WTC11 (cell line): ENCODE measurements around the gene SPG21.

Source experiments
- CREB1 ChIP-seq: sonication (generic); formaldehyde crosslinking; IDR thresholded peaks from 2 replicates; pipeline ENCODE4 v1.8.0; 2023; ENCODE audit warnings: mild to moderate bottlenecking, missing genetic modification reagents
- FOXJ3 ChIP-seq: sonication (generic); formaldehyde crosslinking; IDR thresholded peaks from 2 replicates; pipeline ENCODE4 v1.9.0; 2021; ENCODE audit warnings: missing genetic modification reagents, mild to moderate bottlenecking, borderline replicate concordance
- NFYB ChIP-seq: sonication (generic); formaldehyde crosslinking; conservative IDR thresholded peaks from 2 replicates; pipeline ENCODE4 v1.8.0; 2022; ENCODE audit warnings: low read depth, missing genetic modification reagents
- NR2C2 ChIP-seq: sonication (generic); formaldehyde crosslinking; IDR thresholded peaks from 2 replicates; pipeline ENCODE4 v1.8.0; 2022; ENCODE audit warnings: mild to moderate bottlenecking, missing genetic modification reagents
- SMAD4 ChIP-seq: sonication (generic); formaldehyde crosslinking; IDR thresholded peaks from 2 replicates; pipeline ENCODE4 v1.8.0; 2022; ENCODE audit warnings: mild to moderate bottlenecking, missing genetic modification reagents
- ZNF219 ChIP-seq: sonication (generic); formaldehyde crosslinking; IDR thresholded peaks from 2 replicates; pipeline ENCODE4 v1.8.0; 2023; ENCODE audit warnings: missing genetic modification reagents, mild to moderate bottlenecking, borderline replicate concordance
- ZNF423 ChIP-seq: fragments of 250-450 bp; sonication (Bioruptor Pico); IDR thresholded peaks from 2 replicates; pipeline ENCODE4 v2.1.2; 2022; ENCODE audit warnings: mild to moderate bottlenecking, moderate library complexity
- TF ChIP-seq, protein P1 (sequence below): fragments of 200-600 bp; IDR thresholded peaks from 2 replicates; pipeline ENCODE4 v1.8.0; 2022; ENCODE audit warnings: antibody characterized with exemption
- TF ChIP-seq, protein P2 (sequence below): sonication (generic); formaldehyde crosslinking; conservative IDR thresholded peaks from 2 replicates; pipeline ENCODE4 v1.8.1; 2023; ENCODE audit warnings: mild to moderate bottlenecking, low read depth, missing genetic modification reagents, moderate library complexity

DNA sequence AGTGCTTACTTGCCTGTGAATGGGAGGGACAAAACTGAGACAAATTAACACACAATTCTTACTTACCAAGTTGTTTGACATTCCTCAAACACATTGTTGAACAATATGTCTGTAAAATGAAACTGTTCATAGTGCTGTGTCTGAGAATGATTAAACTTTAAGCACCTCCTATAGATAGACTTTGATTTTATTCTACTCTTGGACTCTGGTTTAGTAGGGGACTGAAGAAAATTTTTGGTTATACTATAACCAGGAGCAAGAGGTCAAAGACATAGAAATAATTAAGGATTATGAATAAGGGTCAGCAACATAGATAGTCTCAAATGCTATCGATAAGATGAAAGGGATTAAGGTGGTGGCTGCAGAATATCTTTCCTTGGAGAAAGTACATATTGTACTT is 47.6 kb upstream of the SPG21 start:
- TF ChIP-seq ZNF423 (no peak), NFYB (CRISPR knock-in tag) (no peak), ZNF219 (no peak), NR2C2 (no peak), FOXJ3 (CRISPR knock-in tag) (no peak), CREB1 (CRISPR knock-in tag) (no peak), SMAD4 (CRISPR knock-in tag) (no peak)
- TF ChIP-seq, protein P1, sequence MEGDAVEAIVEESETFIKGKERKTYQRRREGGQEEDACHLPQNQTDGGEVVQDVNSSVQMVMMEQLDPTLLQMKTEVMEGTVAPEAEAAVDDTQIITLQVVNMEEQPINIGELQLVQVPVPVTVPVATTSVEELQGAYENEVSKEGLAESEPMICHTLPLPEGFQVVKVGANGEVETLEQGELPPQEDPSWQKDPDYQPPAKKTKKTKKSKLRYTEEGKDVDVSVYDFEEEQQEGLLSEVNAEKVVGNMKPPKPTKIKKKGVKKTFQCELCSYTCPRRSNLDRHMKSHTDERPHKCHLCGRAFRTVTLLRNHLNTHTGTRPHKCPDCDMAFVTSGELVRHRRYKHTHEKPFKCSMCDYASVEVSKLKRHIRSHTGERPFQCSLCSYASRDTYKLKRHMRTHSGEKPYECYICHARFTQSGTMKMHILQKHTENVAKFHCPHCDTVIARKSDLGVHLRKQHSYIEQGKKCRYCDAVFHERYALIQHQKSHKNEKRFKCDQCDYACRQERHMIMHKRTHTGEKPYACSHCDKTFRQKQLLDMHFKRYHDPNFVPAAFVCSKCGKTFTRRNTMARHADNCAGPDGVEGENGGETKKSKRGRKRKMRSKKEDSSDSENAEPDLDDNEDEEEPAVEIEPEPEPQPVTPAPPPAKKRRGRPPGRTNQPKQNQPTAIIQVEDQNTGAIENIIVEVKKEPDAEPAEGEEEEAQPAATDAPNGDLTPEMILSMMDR, result no peak
- TF ChIP-seq, protein P2, sequence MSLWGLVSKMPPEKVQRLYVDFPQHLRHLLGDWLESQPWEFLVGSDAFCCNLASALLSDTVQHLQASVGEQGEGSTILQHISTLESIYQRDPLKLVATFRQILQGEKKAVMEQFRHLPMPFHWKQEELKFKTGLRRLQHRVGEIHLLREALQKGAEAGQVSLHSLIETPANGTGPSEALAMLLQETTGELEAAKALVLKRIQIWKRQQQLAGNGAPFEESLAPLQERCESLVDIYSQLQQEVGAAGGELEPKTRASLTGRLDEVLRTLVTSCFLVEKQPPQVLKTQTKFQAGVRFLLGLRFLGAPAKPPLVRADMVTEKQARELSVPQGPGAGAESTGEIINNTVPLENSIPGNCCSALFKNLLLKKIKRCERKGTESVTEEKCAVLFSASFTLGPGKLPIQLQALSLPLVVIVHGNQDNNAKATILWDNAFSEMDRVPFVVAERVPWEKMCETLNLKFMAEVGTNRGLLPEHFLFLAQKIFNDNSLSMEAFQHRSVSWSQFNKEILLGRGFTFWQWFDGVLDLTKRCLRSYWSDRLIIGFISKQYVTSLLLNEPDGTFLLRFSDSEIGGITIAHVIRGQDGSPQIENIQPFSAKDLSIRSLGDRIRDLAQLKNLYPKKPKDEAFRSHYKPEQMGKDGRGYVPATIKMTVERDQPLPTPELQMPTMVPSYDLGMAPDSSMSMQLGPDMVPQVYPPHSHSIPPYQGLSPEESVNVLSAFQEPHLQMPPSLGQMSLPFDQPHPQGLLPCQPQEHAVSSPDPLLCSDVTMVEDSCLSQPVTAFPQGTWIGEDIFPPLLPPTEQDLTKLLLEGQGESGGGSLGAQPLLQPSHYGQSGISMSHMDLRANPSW (CRISPR knock-in tag), result no peak
